HG03097 (cell line): ENCODE data around the gene LRRC42.
"Not testable (repeated sequence)": the region's sequence is repeated elsewhere in the genome, so short reads cannot be mapped to it uniquely, and the experiment has no call there.

Experiments
- ATAC-seq: cut with Tn5 transposase; IDR thresholded peaks from one replicate; pipeline ENCODE4 v1.9.1; 2021; ENCODE audit not compliant: unreplicated experiment, low FRiP score

The LRRC42 gene

DNA sequence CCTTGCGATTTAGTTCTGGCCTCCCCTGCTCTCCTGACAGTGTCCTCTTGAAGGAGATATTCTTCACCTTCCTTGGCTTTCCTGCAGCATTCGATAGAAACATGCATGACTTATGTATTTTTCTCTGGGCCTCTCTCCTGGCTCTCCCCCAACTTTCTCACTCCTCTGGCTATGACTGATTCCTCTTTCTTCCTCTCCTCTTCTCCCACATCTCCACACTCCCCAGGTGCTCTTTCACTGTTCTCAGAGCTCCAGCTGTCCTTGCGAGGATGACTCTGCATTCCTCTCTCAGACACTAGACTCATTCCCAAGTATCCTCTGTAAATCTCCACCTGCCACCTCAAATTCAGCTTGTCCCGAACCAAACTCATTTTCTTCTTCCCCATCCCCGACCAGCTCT, 18.0 kb downstream of the LRRC42 start:
- ATAC-seq, result no peak

DNA sequence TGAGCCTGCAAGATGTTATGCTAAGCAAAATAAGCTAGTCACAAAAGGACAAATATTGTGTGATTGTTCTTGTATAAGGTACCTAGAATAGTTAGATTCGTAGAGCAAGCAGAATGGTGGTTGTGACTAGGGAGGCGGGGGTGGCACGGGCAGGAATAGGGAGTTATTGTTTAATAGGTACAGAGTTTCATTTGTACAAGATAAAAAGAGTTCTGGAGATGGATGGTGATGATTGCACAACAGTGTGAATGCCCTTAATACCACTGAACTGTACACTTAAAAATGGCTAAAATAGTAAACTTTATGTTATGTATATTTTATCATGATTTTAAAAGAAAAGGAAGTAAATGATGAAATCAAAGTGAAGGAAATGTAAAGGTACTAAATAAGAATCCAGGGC, 20.6 kb downstream of the LRRC42 start:
- ATAC-seq, result no peak

DNA sequence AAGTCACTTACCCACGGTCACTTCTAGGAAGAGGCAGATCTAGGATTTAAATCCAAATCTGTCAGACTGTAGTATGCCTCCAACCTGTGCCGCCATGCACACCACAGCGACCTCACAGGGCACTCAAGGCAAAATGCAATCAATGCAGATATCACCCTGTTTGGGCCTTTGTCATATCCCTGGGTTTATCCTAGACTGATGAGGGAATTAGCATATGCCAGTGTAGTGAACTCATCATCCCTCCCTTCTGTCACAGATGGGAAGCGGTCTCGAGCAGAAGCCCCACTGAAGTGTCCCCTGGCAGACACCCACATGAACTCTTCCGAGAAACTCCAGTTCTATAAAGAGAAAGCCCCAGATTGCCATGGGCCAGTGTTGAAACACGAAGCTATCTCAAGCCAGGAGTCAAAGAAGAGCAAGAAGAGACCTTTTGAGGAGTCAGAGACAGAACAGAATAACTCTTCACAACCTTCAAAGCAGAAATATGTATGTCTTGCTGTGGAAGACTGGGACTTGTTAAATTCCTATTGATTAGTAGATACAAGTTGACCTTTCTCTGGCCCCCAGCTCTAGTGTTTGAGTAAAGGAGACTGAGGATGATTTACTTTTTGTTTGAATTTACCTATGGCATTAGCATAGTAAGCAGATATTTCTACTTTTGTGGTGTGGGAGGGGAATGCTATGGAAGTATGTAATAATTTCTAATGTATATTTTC, 21.4 kb downstream of the LRRC42 start:
- no peak for ATAC-seq

DNA sequence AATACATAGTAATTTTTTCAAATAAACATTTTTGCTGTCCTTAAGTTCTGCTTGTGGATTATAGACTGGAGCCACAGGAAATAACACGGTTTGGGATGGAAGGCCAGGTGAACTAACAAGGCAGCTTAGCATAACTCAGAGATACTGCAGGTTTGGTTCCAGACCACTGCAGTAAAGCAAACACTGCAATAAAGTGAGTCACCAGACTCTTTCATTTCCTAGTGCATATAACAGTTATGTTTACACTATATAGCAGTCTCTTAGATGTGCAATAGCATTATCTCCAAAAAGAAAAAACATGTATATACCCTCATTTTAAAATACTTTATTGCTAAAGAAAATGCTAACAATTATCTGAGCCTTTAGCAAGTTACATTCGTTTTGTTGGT, 22.0 kb downstream of the LRRC42 start:
- no peak for ATAC-seq

DNA sequence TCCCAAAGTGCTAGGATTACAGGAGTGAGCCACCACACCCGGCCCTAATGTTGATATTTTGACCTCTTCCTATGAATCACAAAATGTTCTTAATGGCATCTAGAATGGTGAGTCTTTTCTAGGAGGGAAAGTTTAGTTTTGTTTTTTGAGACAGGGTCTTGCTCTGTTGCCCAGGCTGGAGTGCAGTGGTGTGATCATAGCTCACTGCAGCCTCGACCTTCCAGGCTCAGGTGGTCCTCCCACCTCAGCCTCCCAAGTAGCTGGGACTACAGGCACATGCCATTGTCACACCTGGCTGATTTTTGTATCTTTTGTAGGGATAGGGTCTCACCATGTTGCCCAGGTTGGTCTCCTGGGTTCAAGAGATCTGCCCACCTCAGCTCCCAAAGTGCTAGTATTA, 23.2 kb downstream of the LRRC42 start:
- ATAC-seq, result not testable (repeated sequence)

DNA sequence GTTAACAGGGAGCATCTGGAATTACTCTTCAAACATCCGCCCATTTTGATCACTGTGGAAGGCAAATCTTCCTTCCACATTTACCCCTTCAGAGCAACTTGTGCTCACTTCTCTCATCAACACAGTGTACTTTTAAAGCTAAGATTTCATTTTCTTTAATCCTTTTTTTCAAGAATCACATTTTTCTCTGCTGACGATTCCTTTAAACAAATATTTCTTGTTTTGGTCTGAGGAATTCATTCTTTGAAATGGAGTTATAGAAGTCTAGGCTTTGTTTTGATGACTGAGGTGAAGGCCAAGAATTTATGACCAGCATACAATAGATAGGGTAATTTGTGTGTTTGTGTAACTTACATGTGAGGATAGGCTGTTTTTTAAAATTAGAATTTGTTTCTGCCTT, 25.6 kb downstream of the LRRC42 start:
- no peak for ATAC-seq

DNA sequence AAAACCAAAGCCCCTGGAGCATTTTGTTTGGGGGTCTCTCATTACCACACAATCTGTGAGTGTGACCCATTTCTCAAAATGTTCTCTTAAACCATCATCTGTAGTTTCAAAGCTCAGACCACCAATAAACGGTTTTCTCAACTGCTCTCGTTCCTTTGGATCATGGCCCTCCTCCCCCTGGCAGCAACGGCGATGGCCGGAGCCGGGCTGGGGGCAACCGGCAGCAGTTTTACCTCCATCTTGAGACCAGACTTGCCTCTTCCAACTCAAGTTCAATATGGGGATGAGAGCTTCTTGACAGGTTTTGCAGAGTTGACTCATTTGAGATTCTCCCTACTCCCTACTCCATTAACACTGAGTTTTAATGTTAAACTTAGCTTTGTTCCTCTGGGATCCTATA, 29.7 kb downstream of the LRRC42 start:
- ATAC-seq, result no peak

DNA sequence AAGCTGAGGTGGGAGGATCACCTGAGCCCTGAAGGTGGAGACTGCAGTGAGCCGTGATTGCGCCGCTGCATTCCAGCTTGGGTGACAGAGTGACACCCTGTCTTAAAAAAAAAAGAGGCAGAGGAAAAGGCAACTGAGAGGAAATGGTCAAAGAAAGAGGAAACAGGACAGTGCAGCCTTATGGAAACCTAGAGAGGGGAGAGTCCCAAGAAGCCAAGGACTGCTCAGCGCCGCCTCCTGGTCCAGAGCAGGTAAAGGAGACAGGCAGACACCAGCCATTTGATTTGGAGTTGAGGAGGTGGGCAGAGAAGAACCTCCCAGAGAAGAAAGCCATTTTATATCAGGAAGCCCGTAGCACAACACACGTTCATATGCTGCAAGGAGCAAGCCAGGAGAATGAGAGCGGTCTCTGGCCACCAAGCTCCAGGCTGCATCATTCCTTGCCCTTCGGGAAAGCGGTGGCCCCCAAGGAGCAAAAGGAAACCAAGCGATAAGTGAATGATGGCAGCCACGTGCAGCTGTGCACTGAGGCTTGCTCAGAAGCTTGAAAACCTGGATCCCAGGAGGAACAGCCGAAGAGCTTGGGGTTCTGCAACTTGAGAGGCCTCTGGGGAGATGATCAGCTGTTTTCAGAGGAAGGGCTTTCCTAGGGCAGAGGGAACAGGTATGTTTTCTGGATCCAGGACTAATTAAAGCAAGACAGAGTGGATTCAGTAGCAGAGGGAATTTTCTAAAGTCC, 33.7 kb downstream of the LRRC42 start:
- ATAC-seq, result no peak

DNA sequence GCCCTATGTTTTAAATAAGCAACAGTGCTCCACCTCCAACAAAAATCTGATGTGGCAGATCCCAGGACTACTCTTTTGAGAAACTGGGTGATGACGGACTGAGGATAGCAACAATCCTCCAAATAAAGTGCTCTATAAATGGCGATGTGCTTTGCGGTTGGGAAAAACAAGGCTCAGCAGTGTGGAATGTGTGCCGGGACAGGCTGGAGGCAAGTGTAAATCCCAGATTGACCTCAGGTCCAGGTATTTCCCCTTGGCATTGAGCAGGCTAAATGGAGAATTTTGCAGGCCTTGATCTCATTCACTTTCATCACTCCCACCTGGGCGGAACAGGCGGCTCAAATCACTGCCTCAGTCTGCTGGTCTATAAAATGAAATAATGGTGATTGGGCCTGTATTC, 35.1 kb downstream of the LRRC42 start:
- no peak for ATAC-seq

DNA sequence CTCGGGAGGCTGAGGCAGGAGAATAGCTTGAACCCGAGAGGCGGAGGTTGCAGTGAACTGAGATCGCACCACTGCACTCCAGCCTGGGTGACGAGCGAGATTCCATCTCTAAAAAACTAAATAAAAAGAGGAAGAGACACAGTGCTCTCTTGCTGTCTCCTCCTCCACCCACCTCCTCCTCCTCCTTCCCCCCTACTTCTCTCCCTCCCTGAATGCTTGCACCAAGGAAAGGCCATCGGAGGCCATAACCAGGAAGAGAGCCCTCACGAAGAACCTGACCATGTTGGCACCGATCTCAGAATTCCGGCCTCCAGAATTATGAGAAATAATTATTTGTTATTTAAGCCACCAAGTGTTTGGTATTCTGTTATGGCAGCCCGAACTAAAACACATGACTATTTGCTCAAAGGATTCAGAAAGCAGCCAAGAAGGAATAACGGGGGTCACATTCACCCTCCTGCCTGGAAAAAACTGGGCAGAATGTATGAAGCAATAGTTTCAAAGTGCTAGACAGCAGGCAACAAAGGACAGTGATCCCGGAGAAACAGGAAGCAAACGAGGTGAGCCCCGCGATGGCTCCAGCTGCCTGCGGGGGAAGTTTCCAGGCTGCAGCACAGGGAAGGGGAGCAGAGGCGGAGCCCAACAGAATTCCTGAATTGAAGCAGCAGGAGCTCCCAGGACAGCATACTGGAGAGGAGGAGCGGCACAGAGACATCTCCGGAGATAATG, 36.0 kb downstream of the LRRC42 start:
- no peak for ATAC-seq

DNA sequence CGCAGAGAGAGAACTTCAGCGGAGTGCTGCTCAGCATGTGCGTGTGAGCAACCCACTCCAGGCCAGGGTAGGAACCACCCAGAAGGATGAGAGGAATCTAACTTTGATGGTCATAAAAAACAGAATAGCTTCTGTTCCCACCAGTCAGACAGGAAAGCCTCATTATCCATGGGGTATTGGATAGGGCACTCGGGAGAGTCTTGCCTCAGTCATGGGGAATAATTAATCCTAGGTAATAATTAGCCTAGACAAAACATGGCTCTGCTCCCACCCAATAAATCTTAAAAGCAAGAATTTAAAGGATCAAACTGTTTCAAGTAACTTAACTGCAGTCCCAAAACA, 36.6 kb downstream of the LRRC42 start:
- no peak for ATAC-seq

DNA sequence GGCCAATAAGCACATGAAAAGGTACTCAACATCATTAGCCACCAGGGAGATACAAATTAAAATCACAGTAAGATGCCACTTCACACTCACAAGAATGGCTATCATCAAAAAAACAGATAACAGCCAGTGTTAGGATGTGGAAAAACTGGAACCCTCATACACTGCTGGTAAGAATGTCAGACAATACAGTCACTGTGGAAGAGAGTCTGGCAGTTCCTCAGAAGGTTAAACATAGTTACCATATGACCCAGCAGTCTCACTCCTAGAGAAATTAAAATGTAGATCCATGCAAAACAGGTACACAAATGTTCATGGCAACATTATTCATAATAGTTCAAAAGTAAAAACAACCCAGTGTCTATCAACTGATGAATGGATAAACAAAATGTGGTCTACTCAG, 38.6 kb downstream of the LRRC42 start:
- ATAC-seq, result no peak

DNA sequence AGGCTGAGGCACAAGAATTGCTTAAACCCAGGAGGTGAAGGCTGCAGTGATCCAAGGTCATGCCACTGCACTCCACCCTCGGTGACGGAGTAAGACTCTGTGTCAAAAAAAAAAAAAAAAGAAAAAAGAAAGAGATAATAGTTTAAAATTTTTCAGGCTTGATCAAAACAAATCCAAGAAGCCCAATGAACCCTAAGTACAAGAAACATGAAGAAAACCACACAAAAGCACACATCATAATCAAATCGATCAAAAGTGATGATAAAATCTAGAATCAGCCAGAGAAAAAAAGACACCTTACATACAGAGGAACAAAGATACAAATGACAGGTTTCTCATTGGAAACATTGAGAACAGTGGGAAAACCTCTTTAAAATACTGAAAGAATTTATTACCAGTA, 40.3 kb downstream of the LRRC42 start:
- ATAC-seq, result no peak

DNA sequence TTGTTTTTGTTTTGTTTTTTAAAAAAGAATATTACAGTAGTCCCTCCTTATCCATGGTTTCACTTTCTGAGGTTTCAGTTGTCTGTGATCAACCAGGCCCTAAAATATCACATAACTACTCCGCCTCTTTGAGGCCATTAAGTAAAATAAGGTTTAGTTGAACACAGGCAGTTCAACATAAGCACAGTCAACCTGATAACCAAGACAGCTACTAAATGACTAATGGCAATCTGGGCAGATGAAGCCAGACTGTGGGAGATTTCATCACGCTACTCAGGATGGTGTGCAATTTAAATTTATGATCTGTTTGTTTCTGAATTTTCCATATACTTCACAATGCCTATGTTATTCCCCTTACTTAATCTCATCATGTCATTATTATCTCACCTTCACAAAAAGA, 41.7 kb downstream of the LRRC42 start:
- no peak for ATAC-seq

DNA sequence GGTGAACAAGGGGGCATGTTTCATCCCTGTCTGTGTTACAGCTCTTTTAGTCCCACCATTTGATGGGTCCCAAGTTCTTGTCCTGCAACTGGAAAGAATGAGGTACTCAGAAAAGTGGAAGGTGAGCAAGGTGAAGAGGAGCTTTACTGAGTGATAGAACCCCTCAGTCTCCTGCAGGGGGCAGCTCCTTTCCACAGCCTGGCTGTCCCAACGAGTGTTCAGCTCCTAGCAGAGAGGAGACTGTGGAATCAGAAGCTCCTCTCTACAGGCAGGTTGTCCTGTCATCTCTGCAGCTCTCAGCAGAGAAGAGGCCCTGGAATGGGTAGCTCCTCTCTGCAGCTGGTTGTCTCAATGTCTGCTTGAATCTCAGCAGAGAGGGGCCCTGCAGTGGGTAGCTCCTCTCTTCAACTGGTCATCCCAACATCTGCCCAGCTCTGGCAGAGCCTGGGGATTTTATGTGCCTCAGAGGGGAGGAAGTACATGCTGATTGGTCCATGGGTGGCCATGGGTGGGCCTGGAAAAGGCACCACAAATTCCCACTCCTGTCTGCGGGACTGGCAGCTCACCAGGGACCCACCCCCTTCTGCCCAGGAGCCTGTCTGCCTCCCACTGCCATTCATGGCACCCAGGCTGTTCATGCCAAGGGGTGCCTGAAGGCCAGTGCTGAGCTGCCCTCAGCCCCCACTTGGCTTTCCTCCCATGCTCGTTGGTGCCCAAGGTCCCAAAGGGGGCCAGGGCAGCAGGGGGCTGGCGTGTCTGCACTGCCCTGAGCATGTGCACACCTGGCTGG, 46.1 kb downstream of the LRRC42 start:
- ATAC-seq, result no peak

DNA sequence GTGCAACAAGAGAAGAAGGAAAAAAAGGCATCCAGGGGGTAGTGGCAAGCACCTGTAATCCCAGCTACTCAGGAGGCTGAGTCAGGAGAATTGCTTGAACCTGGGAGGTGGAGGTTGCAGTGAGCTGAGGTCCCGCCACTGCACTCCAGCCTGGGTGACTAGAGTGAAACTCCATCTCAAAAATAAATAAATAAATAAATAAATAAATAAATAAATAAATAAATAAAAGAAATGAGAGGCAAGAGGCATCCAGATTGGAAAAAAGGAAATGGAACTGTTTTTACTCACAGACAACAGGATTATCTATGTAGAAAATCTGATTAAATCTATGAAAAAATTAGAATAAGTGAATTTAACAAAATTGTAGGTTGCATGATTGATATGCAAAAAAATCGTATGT, 48.4 kb downstream of the LRRC42 start:
- not testable (repeated sequence) for ATAC-seq

DNA sequence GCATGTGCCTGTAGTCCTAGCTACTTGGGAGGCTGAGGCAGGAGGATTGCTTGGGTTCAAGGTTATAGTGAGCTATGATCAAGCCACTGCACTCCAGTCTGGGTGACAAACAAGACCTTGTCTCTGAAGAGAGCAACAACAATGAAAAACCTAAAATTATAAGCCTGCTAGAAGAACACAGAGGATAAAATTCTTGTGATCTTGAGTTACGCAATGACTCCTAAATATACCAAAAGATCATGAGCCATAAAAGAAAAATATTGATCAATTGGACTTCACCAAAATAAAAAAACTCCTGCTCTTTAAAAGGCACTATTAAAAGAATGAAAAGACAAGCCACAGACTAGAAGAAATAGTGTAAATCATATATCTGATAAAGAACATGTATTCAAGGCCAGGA, 49.5 kb downstream of the LRRC42 start:
- ATAC-seq, result no peak

DNA sequence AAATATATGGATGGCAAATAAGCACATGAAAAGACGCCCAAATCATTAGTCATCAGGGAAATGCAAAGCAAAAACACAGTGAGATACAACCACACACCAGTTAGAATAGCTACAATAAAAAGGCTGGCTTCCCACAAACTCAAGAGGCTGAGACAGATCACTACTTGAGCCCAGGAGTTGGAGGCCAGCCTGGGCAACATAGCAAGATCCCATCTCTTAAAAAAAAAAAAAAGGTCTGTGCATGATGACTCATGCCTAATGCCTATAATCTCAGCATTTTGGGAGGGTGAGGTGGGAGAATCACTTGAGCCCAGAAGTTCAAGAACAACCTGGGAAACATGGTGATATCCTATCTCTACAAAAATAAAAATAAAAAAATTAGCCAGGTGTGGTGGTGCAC, 52.1 kb downstream of the LRRC42 start:
- no peak for ATAC-seq

DNA sequence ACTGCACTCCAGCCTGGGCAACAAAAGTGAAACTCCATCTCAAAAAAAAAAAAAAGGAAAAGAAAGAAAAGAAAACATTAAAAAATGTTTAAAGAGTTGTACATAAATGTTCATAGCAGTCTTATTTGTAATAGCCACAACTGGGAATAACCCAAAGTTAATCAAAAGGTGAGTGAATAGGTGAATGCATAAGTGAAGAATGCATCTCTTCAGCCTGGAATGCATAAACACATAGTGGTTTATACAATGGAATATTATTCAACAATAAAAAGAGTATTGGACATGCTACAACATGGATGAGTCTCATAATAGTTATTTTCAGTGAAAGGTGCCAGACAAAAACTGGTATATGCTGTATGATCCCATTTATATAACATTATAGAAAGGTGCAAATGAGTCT, 53.8 kb downstream of the LRRC42 start:
- ATAC-seq, result no peak

DNA sequence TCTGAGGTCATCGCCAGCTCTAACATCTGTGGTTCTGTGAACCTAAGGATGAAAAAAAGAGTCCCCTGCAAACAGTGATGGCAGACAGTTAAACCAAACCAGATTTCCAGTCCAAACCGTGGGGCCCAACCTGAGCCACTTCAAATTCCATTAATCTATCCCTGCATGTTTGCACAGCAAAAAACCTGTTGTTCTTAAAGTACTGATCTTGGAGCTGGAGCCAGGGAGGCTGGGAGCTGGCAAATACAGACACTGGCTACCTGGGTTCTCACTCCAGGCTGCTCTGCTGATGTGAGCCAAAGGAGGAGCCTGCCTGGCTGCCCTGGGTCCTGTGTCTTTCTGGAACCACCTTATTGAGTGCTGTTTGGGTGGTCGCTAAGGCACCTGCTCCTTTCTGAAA, 55.4 kb downstream of the LRRC42 start:
- ATAC-seq, result no peak
